Type B pancreatic cell (in vitro differentiated cells): Measurements from ENCODE around the gene XRCC6. TPM values are rescaled to one million over a fixed set of nuclear protein-coding genes. Genes with fewer than 3 reads are reported as not detected.

ENCODE experiments used
- DNase-seq: peaks from one replicate; pipeline ENCODE4 v3.0.0; 2021; ENCODE audit warnings: mixed read lengths; ENCODE audit not compliant: unreplicated experiment; ENCODE audit errors: extremely low spot score
- H3K27ac Mint-ChIP-seq: 2 replicates; pipeline ENCODE4 v1.8.0; 2021; ENCODE audit warnings: mild to moderate bottlenecking, mixed read lengths
- H3K27me3 Mint-ChIP-seq: 2 replicates; pipeline ENCODE4 v1.8.0; 2021; ENCODE audit warnings: mixed read lengths
- H3K36me3 Mint-ChIP-seq: 2 replicates; pipeline ENCODE4 v1.8.0; 2021; ENCODE audit warnings: mixed read lengths
- H3K4me1 Mint-ChIP-seq: one replicate; pipeline ENCODE4 v1.8.0; 2021; ENCODE audit warnings: mixed read lengths; ENCODE audit not compliant: unreplicated experiment
- H3K4me3 Mint-ChIP-seq: 2 replicates; pipeline ENCODE4 v1.8.0; 2021; ENCODE audit warnings: mild to moderate bottlenecking, mixed read lengths
- H3K9me3 Mint-ChIP-seq: 2 replicates; pipeline ENCODE4 v1.8.0; 2021; ENCODE audit warnings: mixed read lengths
- total RNA-seq: library from RNA; stranded (reverse); gene quantifications from 2 replicates; pipeline ENCODE4 v1.2.1, GENCODE V29; 2021; ENCODE audit warnings: low replicate concordance
- TF ChIP-seq, protein P1 (sequence below): fragments of 200-600 bp; sonication (generic); conservative IDR thresholded peaks from 2 replicates; pipeline ENCODE4 v1.5.0; 2021; ENCODE audit warnings: antibody characterized with exemption, mild to moderate bottlenecking

The XRCC6 gene
- total RNA-seq, 1 donor from 2014 or later, result 302 TPM

DNA sequence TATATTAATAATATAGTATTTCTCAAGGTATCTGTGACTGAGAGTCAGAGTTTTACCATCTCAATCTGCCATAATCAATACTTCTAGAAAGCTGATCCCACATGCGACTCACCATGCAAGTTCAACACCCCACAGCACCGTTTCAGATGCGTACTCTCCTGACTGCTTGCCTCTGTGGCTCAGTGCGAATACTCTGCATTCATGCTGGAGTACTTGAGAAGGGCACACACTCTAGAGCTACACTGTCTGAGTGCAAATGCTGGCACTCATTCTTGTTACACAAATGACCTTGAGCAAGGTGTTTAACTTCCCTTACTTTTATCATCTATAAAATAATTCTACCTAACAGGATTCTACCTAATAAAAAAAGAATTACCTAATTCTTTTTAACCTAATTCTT, 55.0 kb downstream of the XRCC6 start:
- Mint-ChIP-seq H3K27ac (no peak overlapping the region), H3K4me3 (no peak overlapping the region), H3K27me3 (no peaks in the 10 kb centered on the region), H3K36me3 (peaks cover 24% of the 10 kb centered on the region), H3K9me3 (no peaks in the 10 kb centered on the region), H3K4me1 (no peaks in the 10 kb centered on the region)
- DNase-seq, result no peak
- TF ChIP-seq, protein P1, sequence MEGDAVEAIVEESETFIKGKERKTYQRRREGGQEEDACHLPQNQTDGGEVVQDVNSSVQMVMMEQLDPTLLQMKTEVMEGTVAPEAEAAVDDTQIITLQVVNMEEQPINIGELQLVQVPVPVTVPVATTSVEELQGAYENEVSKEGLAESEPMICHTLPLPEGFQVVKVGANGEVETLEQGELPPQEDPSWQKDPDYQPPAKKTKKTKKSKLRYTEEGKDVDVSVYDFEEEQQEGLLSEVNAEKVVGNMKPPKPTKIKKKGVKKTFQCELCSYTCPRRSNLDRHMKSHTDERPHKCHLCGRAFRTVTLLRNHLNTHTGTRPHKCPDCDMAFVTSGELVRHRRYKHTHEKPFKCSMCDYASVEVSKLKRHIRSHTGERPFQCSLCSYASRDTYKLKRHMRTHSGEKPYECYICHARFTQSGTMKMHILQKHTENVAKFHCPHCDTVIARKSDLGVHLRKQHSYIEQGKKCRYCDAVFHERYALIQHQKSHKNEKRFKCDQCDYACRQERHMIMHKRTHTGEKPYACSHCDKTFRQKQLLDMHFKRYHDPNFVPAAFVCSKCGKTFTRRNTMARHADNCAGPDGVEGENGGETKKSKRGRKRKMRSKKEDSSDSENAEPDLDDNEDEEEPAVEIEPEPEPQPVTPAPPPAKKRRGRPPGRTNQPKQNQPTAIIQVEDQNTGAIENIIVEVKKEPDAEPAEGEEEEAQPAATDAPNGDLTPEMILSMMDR, result no peak

DNA sequence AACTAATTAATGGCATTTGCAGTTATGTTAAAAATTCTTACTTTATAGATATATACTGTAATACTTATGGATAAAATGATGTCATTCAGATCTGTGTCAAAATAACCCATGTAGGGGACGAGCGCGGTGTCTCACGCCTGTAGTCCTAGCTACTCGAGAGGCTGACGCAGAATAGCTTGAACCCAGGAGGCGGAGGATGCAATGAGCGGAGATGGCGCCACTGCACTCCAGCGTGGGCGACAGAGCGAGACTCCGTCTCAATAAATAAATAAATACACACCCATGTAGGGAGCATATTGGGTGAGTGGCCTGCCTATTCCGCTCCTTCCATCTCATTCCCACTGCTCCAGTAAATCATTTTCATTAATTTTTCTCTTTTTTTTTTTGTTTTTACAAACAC, 60.5 kb downstream of the XRCC6 start:
- TF ChIP-seq, protein P1, result no peak
- Mint-ChIP-seq H3K4me1 (no peaks in the 10 kb centered on the region), H3K36me3 (peaks cover 11% of the 10 kb centered on the region), H3K9me3 (no peaks in the 10 kb centered on the region), H3K4me3 (peak overlapping the region; percentile 99), H3K27me3 (no peaks in the 10 kb centered on the region), H3K27ac (no peak overlapping the region)
- DNase-seq, result no peak

DNA sequence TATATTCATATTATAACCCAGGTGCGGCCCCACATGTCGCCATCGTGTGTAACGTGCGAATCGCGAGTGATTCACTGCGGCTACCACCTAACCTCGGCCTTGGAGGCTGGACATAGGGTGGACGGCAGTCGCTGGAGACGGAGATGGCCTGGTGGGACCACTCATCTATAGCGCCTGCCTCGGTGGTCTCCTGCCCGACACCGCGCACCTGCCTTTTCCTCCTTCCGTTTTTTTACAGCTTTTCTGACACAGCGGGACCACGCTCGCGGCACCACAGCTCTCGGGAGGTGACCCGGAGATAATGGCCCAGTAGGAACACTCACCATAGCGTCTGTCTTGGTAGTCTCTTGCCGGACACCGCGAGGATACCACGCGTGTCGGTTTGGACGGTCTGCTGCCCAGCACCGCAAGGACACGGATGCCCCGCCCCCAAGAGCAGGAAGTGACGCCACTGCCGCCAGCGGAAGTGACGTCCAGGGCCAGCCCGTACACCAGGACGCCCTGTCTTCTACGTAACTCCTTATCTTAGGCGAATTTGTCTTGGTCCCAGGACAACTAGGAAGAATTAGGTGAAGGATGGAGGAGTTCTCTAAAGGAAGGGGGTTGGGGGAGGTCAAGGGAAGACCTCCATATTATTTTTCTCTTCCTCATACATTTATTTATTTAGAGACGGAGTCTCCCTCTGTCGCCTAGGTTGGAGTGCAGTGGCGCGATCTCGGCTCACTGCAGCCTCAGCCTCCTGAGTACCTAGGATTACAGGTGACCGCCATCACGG, 61.1 kb downstream of the XRCC6 start:
- Mint-ChIP-seq H3K36me3 (peaks cover 9% of the 10 kb centered on the region), H3K4me3 (peak overlapping the region; percentile 99), H3K4me1 (peaks cover 1% of the 10 kb centered on the region), H3K9me3 (no peaks in the 10 kb centered on the region), H3K27me3 (no peaks in the 10 kb centered on the region), H3K27ac (peak overlapping the region; percentile 96)
- TF ChIP-seq, protein P1, result no peak
- peak; percentile 89 for DNase-seq

DNA sequence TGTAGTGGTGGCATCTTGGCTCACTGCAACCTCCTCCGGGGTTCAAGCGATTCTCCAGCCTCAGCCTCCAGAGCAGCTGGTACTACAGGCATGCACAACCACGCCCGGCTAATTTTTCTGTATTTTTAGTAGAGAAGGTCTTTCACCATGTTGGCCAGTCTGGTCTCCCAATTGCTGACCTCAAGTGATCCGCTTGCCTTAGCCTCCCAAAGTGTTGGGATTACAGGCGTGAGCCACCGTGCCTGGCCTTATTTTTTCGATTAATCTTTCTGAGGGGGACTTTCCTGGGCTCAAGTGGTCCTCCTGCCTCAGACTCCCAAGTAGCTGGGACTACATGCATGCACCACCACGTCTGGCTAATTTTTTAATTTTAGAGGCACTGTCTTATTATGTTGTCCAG, 62.0 kb downstream of the XRCC6 start:
- Mint-ChIP-seq H3K36me3 (peaks cover 5% of the 10 kb centered on the region), H3K4me3 (peak overlapping the region; percentile 99), H3K27ac (peak overlapping the region; percentile 96), H3K27me3 (no peaks in the 10 kb centered on the region), H3K9me3 (no peaks in the 10 kb centered on the region), H3K4me1 (peaks cover 9% of the 10 kb centered on the region)
- TF ChIP-seq, protein P1, result no peak
- DNase-seq, result no peak

DNA sequence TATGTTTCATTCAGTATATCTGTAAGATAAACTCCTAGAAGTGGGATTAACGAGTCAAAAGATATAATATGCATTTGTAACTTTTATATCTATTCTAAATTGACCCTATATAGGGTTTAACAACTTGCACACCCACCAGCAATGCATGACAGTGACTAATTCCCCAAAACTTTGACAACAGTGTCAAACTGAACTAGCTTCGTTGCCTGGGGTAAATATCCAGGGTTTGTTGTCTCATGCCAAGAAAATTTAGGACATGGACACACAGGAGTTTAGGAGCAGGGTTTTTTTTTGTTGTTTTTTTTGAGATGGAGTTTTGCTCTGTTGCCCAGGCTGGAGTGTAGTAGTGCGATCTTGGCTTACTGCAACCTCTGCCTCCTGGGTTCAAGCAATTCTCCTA, 62.5 kb downstream of the XRCC6 start:
- Mint-ChIP-seq H3K9me3 (no peaks in the 10 kb centered on the region), H3K4me3 (no peak overlapping the region), H3K27me3 (no peaks in the 10 kb centered on the region), H3K36me3 (peaks cover 2% of the 10 kb centered on the region), H3K4me1 (peaks cover 11% of the 10 kb centered on the region), H3K27ac (no peak overlapping the region)
- no peak for DNase-seq
- TF ChIP-seq, protein P1, result no peak
